OCI-LY3 (cell line): ENCODE results near the gene CTXN3.

ENCODE experiments used
- H2AFZ ChIP-seq: fragments of 200-600, 300-600 bp; shearing (Covaris generic); 2 replicates; pipeline ENCODE4 v1.6.0; 2014; ENCODE audit warnings: antibody characterized with exemption, low read depth, low read length
- H3K27ac ChIP-seq: fragments of 200-600, 300-600 bp; sonication (generic); 2 replicates; pipeline ENCODE4 v1.5.1; 2014; ENCODE audit warnings: mild to moderate bottlenecking, low read length, moderate library complexity, mixed read lengths
- H3K27me3 ChIP-seq: fragments of 200-600, 300-600 bp; sonication (generic); 2 replicates; pipeline ENCODE4 v1.6.1; 2014; ENCODE audit warnings: low read depth, low read length, mixed read lengths
- H3K36me3 ChIP-seq: fragments of 200-600, 300-600 bp; sonication (generic); replicated peaks from 2 replicates; pipeline ENCODE3; 2014; ENCODE audit warnings: low read depth, low read length, mixed read lengths
- H3K4me1 ChIP-seq: fragments of 300-600, 200-600 bp; sonication (generic); 2 replicates; pipeline ENCODE4 v1.6.1; 2014; ENCODE audit warnings: low read length, mixed read lengths
- H3K4me2 ChIP-seq: fragments of 200-600, 300-600 bp; sonication (generic); 2 replicates; pipeline ENCODE4 v1.6.1; 2014; ENCODE audit warnings: low read length, mixed read lengths
- H3K4me3 ChIP-seq: fragments of 300-600, 200-600 bp; sonication (generic); 2 replicates; pipeline ENCODE4 v1.5.1; 2014; ENCODE audit warnings: antibody characterized with exemption, mild to moderate bottlenecking, low read length, moderate library complexity
- H3K79me2 ChIP-seq: fragments of 300-600, 200-600 bp; shearing (Covaris generic); 2 replicates; pipeline ENCODE4 v1.6.1; 2014; ENCODE audit warnings: mild to moderate bottlenecking, low read length, mixed read lengths
- H3K9ac ChIP-seq: fragments of 300-600, 200-600 bp; shearing (Covaris generic); 2 replicates; pipeline ENCODE4 v1.6.0; 2014; ENCODE audit warnings: mild to moderate bottlenecking, low read length, moderate library complexity
- H3K9me3 ChIP-seq: fragments of 200-600, 300-600 bp; shearing (Covaris generic); 2 replicates; pipeline ENCODE4 v1.6.1; 2014; ENCODE audit warnings: low read length, mixed read lengths; ENCODE audit not compliant: insufficient read depth
- H4K20me1 ChIP-seq: fragments of 200-600, 300-600 bp; sonication (generic); 2 replicates; pipeline ENCODE4 v1.6.1; 2016; ENCODE audit warnings: low read length, mixed read lengths; ENCODE audit not compliant: insufficient read depth
- EZH2phosphoT487 ChIP-seq: fragments of 200-600 bp; shearing (Covaris generic); IDR thresholded peaks from 2 replicates; pipeline ENCODE4 v1.6.1; 2018; ENCODE audit warnings: antibody characterized with exemption, mixed run types, low read depth
- TF ChIP-seq, protein P1 (sequence below): fragments of 200-600, 300-600 bp; sonication (generic); IDR thresholded peaks from 2 replicates; pipeline ENCODE4 v1.5.1; 2014; ENCODE audit warnings: antibody characterized with exemption, low read length, low read depth

CTXN3 gene

DNA sequence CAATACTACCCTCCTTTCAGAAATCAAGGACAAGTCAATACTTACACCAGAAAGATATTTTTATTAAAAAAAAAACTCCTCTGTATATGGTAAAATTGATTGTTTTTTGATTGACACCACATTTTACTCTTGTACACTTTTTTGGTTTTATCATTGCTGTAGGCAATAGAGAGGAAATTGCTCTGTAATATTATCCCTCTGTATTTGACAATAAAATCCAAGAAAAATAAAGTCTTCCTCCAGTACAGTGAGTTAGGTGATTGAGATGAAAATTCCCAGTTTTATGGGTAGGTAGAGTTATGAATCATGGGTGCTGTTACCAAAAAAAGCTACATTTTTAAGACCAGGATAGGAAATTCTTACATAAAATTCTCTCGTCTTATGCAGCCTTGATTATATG is 31.7 kb downstream of the CTXN3 start:
- TF ChIP-seq, protein P1, sequence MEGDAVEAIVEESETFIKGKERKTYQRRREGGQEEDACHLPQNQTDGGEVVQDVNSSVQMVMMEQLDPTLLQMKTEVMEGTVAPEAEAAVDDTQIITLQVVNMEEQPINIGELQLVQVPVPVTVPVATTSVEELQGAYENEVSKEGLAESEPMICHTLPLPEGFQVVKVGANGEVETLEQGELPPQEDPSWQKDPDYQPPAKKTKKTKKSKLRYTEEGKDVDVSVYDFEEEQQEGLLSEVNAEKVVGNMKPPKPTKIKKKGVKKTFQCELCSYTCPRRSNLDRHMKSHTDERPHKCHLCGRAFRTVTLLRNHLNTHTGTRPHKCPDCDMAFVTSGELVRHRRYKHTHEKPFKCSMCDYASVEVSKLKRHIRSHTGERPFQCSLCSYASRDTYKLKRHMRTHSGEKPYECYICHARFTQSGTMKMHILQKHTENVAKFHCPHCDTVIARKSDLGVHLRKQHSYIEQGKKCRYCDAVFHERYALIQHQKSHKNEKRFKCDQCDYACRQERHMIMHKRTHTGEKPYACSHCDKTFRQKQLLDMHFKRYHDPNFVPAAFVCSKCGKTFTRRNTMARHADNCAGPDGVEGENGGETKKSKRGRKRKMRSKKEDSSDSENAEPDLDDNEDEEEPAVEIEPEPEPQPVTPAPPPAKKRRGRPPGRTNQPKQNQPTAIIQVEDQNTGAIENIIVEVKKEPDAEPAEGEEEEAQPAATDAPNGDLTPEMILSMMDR = no peak
- no peak for TF ChIP-seq EZH2phosphoT487
- Histone ChIP-seq H3K9me3 (no peaks in the 10 kb centered on the region), H4K20me1 (no peaks in the 10 kb centered on the region), H3K27ac (no peak overlapping the region), H3K9ac (no peak overlapping the region), H3K36me3 (no peaks in the 10 kb centered on the region), H3K79me2 (no peaks in the 10 kb centered on the region), H3K27me3 (no peaks in the 10 kb centered on the region), H2AFZ (no peak overlapping the region), H3K4me3 (no peak overlapping the region), H3K4me2 (no peak overlapping the region), H3K4me1 (no peaks in the 10 kb centered on the region)

DNA sequence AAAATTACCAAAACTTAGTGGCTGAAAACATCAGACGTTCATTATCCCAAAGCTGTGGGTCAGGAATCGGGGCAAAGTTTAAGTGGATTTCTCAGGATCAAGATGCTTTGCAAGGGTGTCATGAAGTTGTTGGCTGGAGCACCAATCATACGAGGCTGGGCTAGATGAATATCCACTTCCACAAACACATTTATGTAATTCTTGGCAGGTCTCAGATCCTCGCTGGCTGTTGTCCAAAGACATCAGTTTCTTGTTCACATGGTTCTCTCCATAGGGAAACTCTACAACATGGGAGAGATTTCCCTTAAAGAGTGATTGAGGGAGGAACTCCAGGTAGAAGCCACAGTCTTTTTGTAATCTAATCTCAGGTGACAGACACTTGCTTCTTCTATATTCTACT is 34.1 kb downstream of the CTXN3 start:
- Histone ChIP-seq H3K9ac (no peak overlapping the region), H3K27ac (no peak overlapping the region), H3K79me2 (no peaks in the 10 kb centered on the region), H3K27me3 (no peaks in the 10 kb centered on the region), H3K9me3 (no peaks in the 10 kb centered on the region), H3K4me3 (no peak overlapping the region), H4K20me1 (no peaks in the 10 kb centered on the region), H3K4me1 (no peaks in the 10 kb centered on the region), H2AFZ (no peak overlapping the region), H3K4me2 (no peak overlapping the region), H3K36me3 (no peaks in the 10 kb centered on the region)
- TF ChIP-seq EZH2phosphoT487 = no peak
- TF ChIP-seq, protein P1 = no peak

DNA sequence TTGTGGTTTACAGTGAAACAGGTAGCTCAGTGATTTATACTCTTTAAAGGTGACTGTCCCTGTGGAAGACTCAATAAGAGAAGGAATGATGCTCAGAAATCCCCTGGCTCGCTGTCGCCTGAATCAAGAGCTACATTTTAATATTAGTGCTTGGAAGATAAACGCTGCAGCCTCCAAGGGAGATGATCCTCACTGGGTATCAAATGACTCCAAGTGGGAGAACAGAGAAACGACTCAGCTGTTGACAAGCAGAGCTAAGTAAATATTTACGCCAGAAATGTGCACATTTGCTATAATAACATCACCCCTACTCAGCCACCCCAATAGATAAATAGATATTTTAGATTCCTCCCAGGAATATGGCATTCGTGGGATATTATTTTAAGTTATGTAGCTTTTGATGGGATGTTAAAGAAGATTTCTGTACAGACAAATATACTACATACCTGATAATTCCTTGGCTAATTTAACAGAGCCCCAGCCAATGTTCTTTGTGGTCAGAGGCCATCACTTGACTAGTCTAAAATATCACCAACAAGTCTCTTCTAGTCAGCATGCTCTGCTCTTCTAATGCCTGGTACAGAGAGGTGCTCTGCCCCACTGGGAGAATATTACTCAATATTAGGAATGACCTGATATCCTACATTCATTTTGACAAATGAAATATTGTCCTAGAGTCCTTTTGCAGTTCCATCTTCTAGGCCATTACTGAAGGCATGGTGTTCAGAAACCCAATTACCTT is 36.0 kb downstream of the CTXN3 start:
- H3K4me1 ChIP-seq = no peaks in the 10 kb centered on the region
- no peak overlapping the region for H3K27ac ChIP-seq
- no peaks in the 10 kb centered on the region for H3K27me3 ChIP-seq
- H3K4me3 ChIP-seq = no peak overlapping the region
- H3K79me2 ChIP-seq = no peaks in the 10 kb centered on the region
- H3K9me3 ChIP-seq = no peaks in the 10 kb centered on the region
- no peak for TF ChIP-seq EZH2phosphoT487
- TF ChIP-seq, protein P1 = no peak
- H3K36me3 ChIP-seq = no peaks in the 10 kb centered on the region
- H3K4me2 ChIP-seq = no peak overlapping the region
- H3K9ac ChIP-seq = no peak overlapping the region
- H4K20me1 ChIP-seq = no peaks in the 10 kb centered on the region
- no peak overlapping the region for H2AFZ ChIP-seq

DNA sequence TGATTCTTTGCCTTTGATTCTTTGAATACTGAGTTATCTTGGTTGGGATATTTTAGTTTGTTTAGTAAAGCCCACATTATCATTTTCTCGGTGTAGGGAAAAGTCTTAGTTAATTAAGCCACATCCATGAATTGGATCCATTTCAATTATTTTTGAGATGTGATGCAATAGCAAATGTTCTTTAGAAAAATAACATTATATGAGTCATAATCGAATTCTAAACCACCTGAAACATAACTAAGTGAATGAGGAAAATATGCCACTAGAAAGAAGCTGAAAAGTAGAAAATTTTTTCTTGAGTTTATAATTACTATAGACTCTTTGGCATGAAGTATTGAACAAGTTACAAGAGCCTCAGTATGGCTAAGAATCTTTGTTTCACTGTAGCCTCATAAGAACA is 36.8 kb downstream of the CTXN3 start:
- Histone ChIP-seq H3K27ac (no peak overlapping the region), H3K9me3 (no peaks in the 10 kb centered on the region), H3K9ac (no peak overlapping the region), H3K4me3 (no peak overlapping the region), H3K4me1 (no peaks in the 10 kb centered on the region), H3K4me2 (no peak overlapping the region), H3K27me3 (no peaks in the 10 kb centered on the region), H3K36me3 (no peaks in the 10 kb centered on the region), H3K79me2 (no peaks in the 10 kb centered on the region), H4K20me1 (no peaks in the 10 kb centered on the region), H2AFZ (no peak overlapping the region)
- no peak for TF ChIP-seq EZH2phosphoT487
- TF ChIP-seq, protein P1 = no peak
